ENCODE data around the gene GPR6. TPM values are rescaled to one million over a fixed set of nuclear protein-coding genes. Genes with fewer than 3 reads are reported as not detected.

The GPR6 gene
- total RNA-seq, 4 donors from 2014 or later, result not detected

DNA sequence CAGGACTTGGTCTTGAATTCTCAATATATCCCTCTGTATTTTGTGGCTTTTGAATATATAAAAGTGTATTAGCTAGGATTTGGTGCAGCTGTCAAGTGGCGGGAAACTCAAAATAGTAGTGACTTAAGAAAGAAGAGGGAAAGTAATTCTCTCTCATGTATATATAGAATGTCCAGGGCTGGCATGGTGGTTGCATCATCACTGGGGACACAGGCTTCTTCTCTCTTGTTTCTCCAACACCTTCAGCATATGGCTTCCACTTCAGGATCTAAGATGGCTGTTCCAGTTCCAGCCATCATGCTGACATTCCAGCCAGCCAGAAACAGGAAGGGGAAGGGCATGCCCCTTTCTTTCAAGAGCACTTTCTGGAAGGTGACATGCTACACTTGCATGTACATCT, 11.8 kb upstream of the GPR6 start:
- no peak for TF ChIP-seq CTCF (IDR thresholded peaks at IDR 0.05; ENCODE audit: low read depth)

DNA sequence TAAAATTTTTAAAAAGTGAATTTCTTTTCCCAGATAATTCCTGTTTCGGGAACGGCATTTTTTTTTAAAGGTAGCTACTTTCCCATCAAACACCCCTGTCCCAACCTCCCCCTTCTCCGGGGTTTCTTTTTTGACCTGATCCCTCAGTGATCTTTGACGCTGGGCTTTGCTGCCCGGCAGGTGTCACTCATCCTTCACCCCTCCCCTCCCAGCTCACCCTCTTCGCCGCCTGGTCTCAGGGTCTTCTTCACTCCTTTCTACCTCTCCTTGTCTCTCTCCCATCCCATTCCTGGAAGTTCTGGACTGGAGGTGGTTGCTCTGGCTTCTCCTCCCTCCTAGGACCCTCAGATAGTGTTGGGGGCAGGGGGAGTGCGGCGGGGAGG, 329 bp upstream of the GPR6 start:
- TF ChIP-seq CTCF (IDR thresholded peaks at IDR 0.05; ENCODE audit: low read depth), result no peak

DNA sequence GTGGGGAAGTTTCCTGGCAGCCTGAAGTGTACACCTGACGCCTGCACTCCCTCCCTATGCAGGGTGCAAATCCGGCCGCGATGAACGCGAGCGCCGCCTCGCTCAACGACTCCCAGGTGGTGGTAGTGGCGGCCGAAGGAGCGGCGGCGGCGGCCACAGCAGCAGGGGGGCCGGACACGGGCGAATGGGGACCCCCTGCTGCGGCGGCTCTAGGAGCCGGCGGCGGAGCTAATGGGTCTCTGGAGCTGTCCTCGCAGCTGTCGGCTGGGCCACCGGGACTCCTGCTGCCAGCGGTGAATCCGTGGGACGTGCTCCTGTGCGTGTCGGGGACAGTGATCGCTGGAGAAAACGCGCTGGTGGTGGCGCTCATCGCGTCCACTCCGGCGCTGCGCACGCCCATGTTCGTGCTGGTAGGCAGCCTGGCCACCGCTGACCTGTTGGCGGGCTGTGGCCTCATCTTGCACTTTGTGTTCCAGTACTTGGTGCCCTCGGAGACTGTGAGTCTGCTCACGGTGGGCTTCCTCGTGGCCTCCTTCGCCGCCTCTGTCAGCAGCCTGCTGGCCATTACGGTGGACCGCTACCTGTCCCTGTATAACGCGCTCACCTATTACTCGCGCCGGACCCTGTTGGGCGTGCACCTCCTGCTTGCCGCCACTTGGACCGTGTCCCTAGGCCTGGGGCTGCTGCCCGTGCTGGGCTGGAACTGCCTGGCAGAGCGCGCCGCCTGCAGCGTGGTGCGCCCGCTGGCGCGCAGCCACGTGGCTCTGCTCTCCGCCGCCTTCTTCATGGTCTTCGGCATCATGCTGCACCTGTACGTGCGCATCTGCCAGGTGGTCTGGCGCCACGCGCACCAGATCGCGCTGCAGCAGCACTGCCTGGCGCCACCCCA, 1.2 kb downstream of the GPR6 start:
- TF ChIP-seq CTCF (IDR thresholded peaks at IDR 0.05; ENCODE audit: low read depth), result no peak

GRCh38 chr6:109984410-109984809, 6.3 kb downstream of the GPR6 start:
- TF ChIP-seq CTCF (IDR thresholded peaks at IDR 0.05; ENCODE audit: low read depth), result no peak

- no peak for TF ChIP-seq CTCF (IDR thresholded peaks at IDR 0.05; ENCODE audit: low read depth)
Measured at GRCh38 chr6:109987196-109987595, 9.1 kb downstream of the GPR6 start.

DNA sequence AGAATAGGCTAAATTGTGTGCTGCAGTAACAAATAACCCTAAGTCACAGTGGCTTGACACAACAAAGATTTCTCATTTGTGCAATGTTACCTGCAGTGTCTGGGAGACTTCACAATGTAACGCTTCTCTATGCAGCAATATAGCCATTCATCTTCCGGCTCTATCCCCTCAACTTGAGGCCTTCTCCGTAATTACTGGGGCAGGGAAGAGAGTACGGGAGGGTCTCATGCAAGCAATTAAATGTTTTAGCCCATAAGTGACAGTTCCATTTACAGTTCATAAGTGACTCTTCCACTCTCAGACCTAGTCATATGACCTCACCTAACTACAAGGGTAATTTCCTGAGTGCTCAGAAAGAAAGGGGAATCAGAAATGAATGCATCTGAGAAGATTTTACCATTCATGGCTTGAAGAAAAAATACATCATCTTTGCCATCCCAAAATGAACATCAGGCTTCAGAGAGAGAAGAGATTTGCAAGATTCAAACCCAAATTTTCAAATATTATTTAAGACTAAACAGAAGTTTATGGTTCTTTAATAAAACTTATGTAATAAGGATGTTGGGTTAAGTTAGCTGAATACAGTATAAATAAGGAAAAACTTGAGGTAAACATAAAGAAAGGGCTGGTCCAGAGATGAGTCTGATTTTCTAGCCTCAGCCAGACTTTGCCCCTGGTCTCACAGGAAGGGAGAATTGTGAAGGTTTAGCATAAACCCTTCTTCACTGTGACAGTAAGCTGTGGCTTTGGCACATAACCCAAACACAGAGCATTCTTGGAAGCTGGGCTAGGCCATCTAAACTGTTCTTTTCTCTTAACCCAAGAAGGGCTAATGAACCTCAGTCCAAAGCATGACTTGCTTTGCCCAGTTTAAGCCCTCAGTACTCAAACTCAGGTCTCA, 13.3 kb downstream of the GPR6 start:
- no peak for TF ChIP-seq CTCF (IDR thresholded peaks at IDR 0.05; ENCODE audit: low read depth)

DNA sequence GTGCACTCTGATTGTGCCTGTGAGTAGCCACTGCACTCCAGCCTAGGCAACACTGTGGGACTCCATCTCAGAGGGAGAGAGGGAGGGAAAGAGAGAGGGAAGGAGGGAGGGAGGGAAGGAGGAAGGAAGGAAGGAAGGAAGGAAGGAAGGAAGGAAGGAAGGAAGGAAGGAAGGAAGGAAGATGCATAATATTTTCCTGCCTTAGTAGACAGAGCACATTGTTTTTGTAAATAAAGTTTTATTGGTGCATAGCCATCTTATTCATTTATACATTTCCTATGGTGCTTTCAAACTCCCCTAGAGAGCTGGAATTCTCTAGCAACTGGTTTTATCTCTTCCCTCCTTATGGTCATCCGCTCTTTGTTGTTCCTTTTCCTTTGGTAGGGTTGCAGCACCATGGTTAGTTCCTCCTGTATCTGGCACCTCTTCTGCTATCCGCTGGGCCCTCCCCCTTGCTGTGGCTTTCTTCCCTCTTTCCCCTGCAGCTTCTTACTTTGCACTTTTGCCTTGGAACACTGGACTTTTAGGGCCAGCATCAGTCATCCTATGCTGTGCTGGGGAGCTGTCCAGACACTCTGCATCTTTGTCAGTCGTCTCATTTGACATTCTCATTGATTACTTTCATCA, 20.2 kb downstream of the GPR6 start:
- TF ChIP-seq CTCF (IDR thresholded peaks at IDR 0.05; ENCODE audit: low read depth), result no peak
